CD4-positive, alpha-beta T cell treated with Interleukin-6 at 100 ng/mL for 8 hours (primary cell): Measurements from ENCODE around the gene CILP2.

ENCODE experiments used
- DNase-seq: peaks from one replicate; pipeline ENCODE4 v3.0.0-alpha.2; 2020; ENCODE audit warnings: mixed read lengths, low spot score

Gene CILP2

GRCh38 chr19:19538061-19538784, at the start of gene CILP2:
Gene CILP2, plus strand, starts transcription at chr19:19538265. Its CDS starts 85 bp downstream, at chr19:19538350.
- no peak for DNase-seq

GRCh38 chr19:19488875-19489690, 49.0 kb upstream of the CILP2 start:
- peak; percentile 95 for DNase-seq

DNA sequence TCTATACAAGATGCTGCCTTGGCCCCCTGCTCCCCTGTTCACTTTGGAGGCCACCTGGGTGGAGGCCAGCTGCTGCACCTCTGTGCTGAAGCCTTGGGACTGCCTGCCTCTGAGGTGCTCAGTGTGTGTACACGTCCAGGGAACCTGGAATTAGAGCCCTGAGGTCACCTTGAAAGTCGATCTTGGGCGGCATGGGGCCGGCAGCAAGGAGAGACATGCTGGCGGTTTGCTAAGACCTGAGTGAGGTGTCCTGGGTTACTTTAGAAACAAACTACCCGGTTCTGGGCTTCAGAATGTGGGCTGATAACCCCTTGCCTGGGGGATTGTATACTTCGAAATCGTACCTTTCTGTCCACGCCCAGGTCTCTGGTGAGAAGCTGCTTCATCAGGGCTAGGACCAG, 48.3 kb upstream of the CILP2 start:
- no peak for DNase-seq

- DNase-seq = peak; percentile 82
Observed at GRCh38 chr19:19490214-19490968, 47.7 kb upstream of the CILP2 start.

DNA sequence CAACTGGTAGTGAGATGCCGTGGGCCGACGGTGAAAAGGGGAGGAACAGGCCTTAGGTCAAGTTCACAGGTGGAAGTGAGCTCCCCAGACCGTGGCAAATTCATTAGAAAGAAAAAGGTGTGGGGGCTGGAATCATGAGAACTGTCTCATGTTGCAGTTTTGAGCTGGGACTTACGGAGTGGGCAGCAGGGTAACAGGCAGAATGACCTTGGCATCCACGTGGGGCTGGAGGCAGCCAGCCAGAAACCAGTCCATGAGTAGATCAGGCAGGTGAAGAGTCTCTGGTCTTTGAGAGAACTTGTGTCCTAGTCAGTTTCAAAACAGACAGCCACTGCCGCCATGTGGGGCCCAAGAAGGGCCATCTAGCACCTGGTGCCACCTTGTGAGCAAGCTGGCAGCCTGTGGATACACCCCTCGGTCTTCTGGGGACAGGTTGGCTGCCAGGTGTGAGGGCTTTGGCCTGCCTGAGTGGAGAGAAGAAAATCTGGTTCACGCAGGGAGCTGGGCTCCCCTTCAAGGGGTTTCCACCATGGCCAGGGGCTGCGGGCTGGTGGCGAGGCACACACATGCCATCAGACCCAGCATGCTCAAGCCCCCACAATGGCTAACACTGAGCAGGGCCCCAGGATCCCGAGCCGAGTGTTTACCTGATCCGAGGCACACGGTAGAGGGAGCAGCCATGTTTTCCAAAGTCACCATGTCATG, 46.6 kb upstream of the CILP2 start:
- no peak for DNase-seq

GRCh38 chr19:19492026-19492610, 45.9 kb upstream of the CILP2 start:
- DNase-seq = no peak

DNA sequence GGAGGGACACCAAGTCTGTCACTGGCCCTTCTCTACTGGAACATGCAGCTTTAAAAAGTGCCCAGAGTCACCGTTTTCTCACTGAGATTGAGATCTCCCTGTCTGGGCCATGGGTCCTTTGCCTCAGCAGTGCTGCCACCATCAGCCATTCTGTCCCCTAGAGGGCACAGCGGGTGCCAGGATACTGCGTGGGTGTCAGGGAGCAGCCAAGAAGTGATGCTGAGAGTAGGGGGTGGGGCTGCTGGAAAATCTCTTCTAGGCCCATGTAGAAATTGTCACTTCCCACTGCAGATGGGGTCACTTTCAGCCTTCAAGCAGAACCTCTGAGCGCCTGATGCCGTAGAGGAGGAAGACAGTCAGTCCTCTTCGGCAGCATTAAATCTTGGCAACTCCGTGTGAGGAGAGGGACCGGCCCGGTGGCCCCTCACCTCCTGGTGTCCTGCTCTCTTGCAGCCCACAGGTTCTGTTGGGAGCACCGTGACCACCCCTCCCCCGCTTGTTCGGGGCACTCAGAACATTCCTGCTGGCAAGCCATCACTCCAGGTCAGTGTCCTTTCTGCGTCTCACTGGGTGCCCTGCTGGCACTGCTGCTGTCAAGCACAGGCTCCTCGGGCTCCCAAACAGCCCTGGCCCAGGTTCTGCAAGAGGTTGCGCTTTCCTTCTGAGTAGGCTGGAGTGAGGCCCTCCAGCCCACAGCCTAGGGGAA, 44.1 kb upstream of the CILP2 start:
- DNase-seq = no peak

- DNase-seq = no peak
Observed at GRCh38 chr19:19495614-19496603, 42.2 kb upstream of the CILP2 start.

DNA sequence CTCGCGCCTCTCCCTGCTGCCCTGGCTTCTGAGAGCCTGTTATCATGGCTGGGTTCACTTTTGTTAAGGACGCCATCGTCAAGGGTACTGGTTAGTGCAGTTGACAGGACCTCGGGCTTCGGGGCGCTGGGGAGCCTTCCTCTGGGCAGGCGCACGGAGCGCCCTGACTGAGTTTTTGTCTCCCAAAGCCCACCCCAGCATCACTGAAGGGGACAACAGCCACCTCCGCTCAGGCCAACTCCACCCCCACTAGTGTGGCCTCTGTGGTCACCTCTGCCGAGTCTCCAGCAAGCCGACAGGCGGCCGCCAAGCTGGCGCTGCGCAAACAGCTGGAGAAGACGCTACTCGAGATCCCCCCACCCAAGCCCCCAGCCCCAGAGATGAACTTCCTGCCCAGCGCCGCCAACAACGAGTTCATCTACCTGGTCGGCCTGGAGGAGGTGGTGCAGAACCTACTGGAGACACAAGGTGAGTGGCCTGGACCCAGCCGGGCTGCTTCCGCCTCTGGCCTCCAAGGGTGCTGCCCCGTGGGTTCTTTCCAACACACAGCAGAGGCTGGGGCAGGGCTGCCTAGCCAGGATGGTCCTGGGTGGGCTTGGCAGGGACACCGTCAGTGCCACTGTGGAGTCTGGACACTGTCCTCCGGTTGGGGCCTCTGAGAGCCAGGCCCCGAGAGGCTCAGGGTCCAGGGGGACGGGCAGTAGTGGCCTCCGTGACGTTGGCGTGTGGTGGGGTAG, 39.6 kb upstream of the CILP2 start:
- no peak for DNase-seq

DNA sequence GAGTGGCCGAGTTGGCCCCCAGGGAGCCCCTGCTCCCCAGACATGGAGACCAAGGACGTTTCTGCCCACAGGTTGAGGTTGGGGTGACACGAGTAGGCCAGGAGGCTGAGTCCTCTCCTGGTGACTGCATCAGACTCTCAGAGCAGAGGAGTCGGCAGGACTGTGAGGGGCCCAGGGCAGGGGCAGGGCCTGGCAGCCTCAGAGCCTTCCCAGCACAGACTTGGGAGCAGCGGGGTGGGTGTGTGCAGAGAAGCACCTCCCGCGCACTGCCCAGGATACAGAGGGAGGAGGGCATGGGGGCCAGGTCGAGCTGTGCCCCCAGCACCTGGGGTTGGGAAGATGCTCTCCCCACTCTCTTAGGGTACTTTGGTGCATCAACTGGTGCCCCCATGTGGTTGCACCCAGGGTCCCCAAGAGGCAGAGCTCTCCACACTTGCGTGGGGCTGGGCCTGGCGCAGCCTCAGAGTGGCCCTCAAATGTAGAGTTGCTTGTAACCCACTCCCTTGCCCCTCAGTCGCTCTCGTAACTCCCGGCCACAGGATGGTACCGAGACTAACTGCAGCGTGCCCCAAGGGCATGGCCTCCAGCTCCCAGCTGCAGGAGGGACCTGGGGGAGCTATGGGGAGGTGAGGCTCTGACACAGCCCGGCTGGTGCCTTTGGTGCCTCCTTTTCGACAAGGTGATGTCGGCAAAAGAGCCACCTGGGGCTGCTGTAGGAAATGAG, 38.6 kb upstream of the CILP2 start:
- DNase-seq = no peak

DNA sequence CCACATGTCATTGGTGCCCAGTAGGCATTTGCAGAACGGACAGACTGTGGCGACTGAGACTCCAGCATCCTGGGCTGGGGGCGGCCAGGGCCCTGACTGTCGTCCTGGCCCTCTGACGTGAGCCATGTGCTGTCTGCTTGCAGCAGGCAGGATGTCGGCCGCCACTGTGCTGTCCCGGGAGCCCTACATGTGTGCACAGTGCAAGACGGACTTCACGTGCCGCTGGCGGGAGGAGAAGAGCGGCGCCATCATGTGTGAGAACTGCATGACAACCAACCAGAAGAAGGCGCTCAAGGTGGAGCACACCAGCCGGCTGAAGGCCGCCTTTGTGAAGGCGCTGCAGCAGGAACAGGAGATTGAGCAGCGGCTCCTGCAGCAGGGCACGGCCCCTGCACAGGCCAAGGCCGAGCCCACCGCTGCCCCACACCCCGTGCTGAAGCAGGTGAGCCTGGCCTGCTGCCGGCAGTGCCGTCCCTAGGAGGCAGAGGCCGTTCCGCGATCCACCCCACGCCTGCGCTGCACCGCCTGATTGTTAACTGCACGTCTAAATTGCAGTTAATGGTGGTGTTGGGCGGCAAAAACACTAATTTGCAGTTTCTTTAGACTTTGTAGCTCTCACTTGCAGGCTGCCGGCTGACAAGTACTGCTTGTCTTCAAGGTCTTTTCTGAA, 37.0 kb upstream of the CILP2 start:
- DNase-seq = no peak

DNA sequence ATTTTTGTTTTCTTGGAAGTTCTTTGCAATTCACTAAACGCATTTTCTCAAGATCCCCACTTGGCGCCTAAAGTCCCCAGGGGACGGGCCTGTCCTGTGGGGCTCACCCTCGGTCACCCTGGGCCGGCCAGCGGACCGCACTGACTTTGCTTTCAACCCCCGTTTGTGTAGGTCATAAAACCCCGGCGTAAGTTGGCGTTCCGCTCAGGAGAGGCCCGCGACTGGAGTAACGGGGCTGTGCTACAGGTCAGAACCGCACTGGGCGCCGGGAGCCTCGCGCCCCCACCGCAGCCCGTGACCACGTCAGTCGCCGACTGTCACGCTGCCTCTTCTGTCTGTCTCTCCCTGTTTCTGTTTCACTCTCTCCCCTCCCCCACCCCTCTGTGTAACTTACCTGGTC, 36.3 kb upstream of the CILP2 start:
- no peak for DNase-seq

DNA sequence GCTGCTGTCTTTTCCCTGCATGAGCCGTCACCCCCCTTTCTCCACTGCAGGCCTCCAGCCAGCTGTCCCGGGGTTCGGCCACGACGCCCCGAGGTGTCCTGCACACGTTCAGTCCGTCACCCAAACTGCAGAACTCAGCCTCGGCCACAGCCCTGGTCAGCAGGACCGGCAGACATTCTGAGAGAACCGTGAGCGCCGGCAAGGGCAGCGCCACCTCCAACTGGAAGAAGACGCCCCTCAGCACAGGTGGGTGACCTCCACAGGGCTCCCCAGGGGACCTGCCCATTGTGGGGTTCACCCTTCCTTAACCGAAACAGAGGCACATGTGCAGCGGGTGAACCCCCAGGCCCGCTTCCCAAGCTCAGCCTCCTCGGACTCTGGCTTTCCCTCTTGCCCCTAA, 35.8 kb upstream of the CILP2 start:
- DNase-seq = no peak

GRCh38 chr19:19502808-19503602, 35.1 kb upstream of the CILP2 start:
- no peak for DNase-seq

- no peak for DNase-seq
Observed at GRCh38 chr19:19504754-19505668, 33.1 kb upstream of the CILP2 start.
